ENCODE results near the gene NEGR1.

Gene NEGR1

GRCh38 chr1:72034827-72035226 lies 247.5 kb downstream of the NEGR1 start:
- no peaks in the 10 kb centered on the region for H3K27me3 ChIP-seq (ENCODE audit: insufficient read depth, low read length)
- no peak overlapping the region for H2AFZ ChIP-seq (ENCODE audit: low read depth, low read length)
- H3K4me1 ChIP-seq (ENCODE audit: insufficient read depth, low read length), result no peaks in the 10 kb centered on the region

GRCh38 chr1:72023063-72023930 lies 259.0 kb downstream of the NEGR1 start:
- Histone ChIP-seq H3K36me3 (ENCODE audit: insufficient read depth, low read length) (no peaks in the 10 kb centered on the region), H3K4me1 (ENCODE audit: insufficient read depth, low read length) (no peaks in the 10 kb centered on the region), H3K4me3 (ENCODE audit: low read length) (no peak overlapping the region), H3K9me3 (ENCODE audit: low read length) (no peaks in the 10 kb centered on the region), H3K27me3 (ENCODE audit: insufficient read depth, low read length) (no peaks in the 10 kb centered on the region), H2AFZ (ENCODE audit: low read depth, low read length) (no peak overlapping the region)

More at GRCh38 chr1:72034827-72035226, 247.5 kb downstream of the NEGR1 start:
- H3K9me3 ChIP-seq (ENCODE audit: low read length), result no peaks in the 10 kb centered on the region
- H3K4me3 ChIP-seq (ENCODE audit: low read length), result no peak overlapping the region
- H3K36me3 ChIP-seq (ENCODE audit: insufficient read depth, low read length), result no peaks in the 10 kb centered on the region

- Histone ChIP-seq H3K4me1 (ENCODE audit: insufficient read depth, low read length) (no peaks in the 10 kb centered on the region), H3K9me3 (ENCODE audit: low read length) (no peaks in the 10 kb centered on the region), H3K4me3 (ENCODE audit: low read length) (no peak overlapping the region), H2AFZ (ENCODE audit: low read depth, low read length) (no peak overlapping the region), H3K27me3 (ENCODE audit: insufficient read depth, low read length) (no peaks in the 10 kb centered on the region), H3K36me3 (ENCODE audit: insufficient read depth, low read length) (no peaks in the 10 kb centered on the region)
Observed at GRCh38 chr1:72018562-72018961, 263.8 kb downstream of the NEGR1 start.

GRCh38 chr1:72015006-72015405 lies 267.3 kb downstream of the NEGR1 start:
- H3K36me3 ChIP-seq (ENCODE audit: insufficient read depth, low read length), result no peaks in the 10 kb centered on the region
- H2AFZ ChIP-seq (ENCODE audit: low read depth, low read length), result no peak overlapping the region
- no peaks in the 10 kb centered on the region for H3K9me3 ChIP-seq (ENCODE audit: low read length)
- H3K27me3 ChIP-seq (ENCODE audit: insufficient read depth, low read length), result no peaks in the 10 kb centered on the region
- no peaks in the 10 kb centered on the region for H3K4me1 ChIP-seq (ENCODE audit: insufficient read depth, low read length)
- no peak overlapping the region for H3K4me3 ChIP-seq (ENCODE audit: low read length)

GRCh38 chr1:72013161-72013560 lies 269.2 kb downstream of the NEGR1 start:
- Histone ChIP-seq H3K27me3 (ENCODE audit: insufficient read depth, low read length) (no peaks in the 10 kb centered on the region), H3K4me3 (ENCODE audit: low read length) (no peak overlapping the region), H3K4me1 (ENCODE audit: insufficient read depth, low read length) (no peaks in the 10 kb centered on the region), H2AFZ (ENCODE audit: low read depth, low read length) (no peak overlapping the region), H3K36me3 (ENCODE audit: insufficient read depth, low read length) (no peaks in the 10 kb centered on the region), H3K9me3 (ENCODE audit: low read length) (no peaks in the 10 kb centered on the region)

GRCh38 chr1:72011721-72012120 lies 270.6 kb downstream of the NEGR1 start:
- Histone ChIP-seq H3K4me3 (ENCODE audit: low read length) (no peak overlapping the region), H3K27me3 (ENCODE audit: insufficient read depth, low read length) (no peaks in the 10 kb centered on the region), H3K36me3 (ENCODE audit: insufficient read depth, low read length) (no peaks in the 10 kb centered on the region), H3K4me1 (ENCODE audit: insufficient read depth, low read length) (no peaks in the 10 kb centered on the region), H2AFZ (ENCODE audit: low read depth, low read length) (no peak overlapping the region), H3K9me3 (ENCODE audit: low read length) (no peaks in the 10 kb centered on the region)

GRCh38 chr1:72010094-72010431 lies 272.3 kb downstream of the NEGR1 start:
- Histone ChIP-seq H3K4me3 (ENCODE audit: low read length) (no peak overlapping the region), H3K36me3 (ENCODE audit: insufficient read depth, low read length) (no peaks in the 10 kb centered on the region), H3K9me3 (ENCODE audit: low read length) (no peaks in the 10 kb centered on the region), H3K27me3 (ENCODE audit: insufficient read depth, low read length) (no peaks in the 10 kb centered on the region), H2AFZ (ENCODE audit: low read depth, low read length) (no peak overlapping the region), H3K4me1 (ENCODE audit: insufficient read depth, low read length) (peaks cover 7% of the 10 kb centered on the region)

- no peaks in the 10 kb centered on the region for H3K27me3 ChIP-seq (ENCODE audit: insufficient read depth, low read length)
- H3K4me3 ChIP-seq (ENCODE audit: low read length), result no peak overlapping the region
- no peak overlapping the region for H2AFZ ChIP-seq (ENCODE audit: low read depth, low read length)
- H3K36me3 ChIP-seq (ENCODE audit: insufficient read depth, low read length), result no peaks in the 10 kb centered on the region
- no peaks in the 10 kb centered on the region for H3K9me3 ChIP-seq (ENCODE audit: low read length)
- peaks cover 7% of the 10 kb centered on the region for H3K4me1 ChIP-seq (ENCODE audit: insufficient read depth, low read length)
Observed at GRCh38 chr1:72009173-72010093, 272.9 kb downstream of the NEGR1 start.

GRCh38 chr1:72007312-72007711 lies 275.0 kb downstream of the NEGR1 start:
- H3K9me3 ChIP-seq (ENCODE audit: low read length), result no peaks in the 10 kb centered on the region
- H3K27me3 ChIP-seq (ENCODE audit: insufficient read depth, low read length), result no peaks in the 10 kb centered on the region
- no peak overlapping the region for H3K4me3 ChIP-seq (ENCODE audit: low read length)
- H2AFZ ChIP-seq (ENCODE audit: low read depth, low read length), result no peak overlapping the region
- no peaks in the 10 kb centered on the region for H3K36me3 ChIP-seq (ENCODE audit: insufficient read depth, low read length)
- peaks cover 7% of the 10 kb centered on the region for H3K4me1 ChIP-seq (ENCODE audit: insufficient read depth, low read length)

GRCh38 chr1:72006092-72006491 lies 276.2 kb downstream of the NEGR1 start:
- H2AFZ ChIP-seq (ENCODE audit: low read depth, low read length), result no peak overlapping the region
- no peak overlapping the region for H3K4me3 ChIP-seq (ENCODE audit: low read length)
- peaks cover 7% of the 10 kb centered on the region for H3K4me1 ChIP-seq (ENCODE audit: insufficient read depth, low read length)
- H3K9me3 ChIP-seq (ENCODE audit: low read length), result no peaks in the 10 kb centered on the region
- no peaks in the 10 kb centered on the region for H3K36me3 ChIP-seq (ENCODE audit: insufficient read depth, low read length)
- H3K27me3 ChIP-seq (ENCODE audit: insufficient read depth, low read length), result no peaks in the 10 kb centered on the region

- Histone ChIP-seq H2AFZ (ENCODE audit: low read depth, low read length) (peak overlapping the region; percentile 16), H3K27me3 (ENCODE audit: insufficient read depth, low read length) (no peaks in the 10 kb centered on the region), H3K4me3 (ENCODE audit: low read length) (no peak overlapping the region), H3K4me1 (ENCODE audit: insufficient read depth, low read length) (peaks cover 7% of the 10 kb centered on the region), H3K9me3 (ENCODE audit: low read length) (no peaks in the 10 kb centered on the region), H3K36me3 (ENCODE audit: insufficient read depth, low read length) (no peaks in the 10 kb centered on the region)
Observed at GRCh38 chr1:72003092-72003491, 279.2 kb downstream of the NEGR1 start.

- no peaks in the 10 kb centered on the region for H3K27me3 ChIP-seq (ENCODE audit: insufficient read depth, low read length)
- no peak overlapping the region for H3K4me3 ChIP-seq (ENCODE audit: low read length)
- H3K9me3 ChIP-seq (ENCODE audit: low read length), result no peaks in the 10 kb centered on the region
- H3K36me3 ChIP-seq (ENCODE audit: insufficient read depth, low read length), result no peaks in the 10 kb centered on the region
- H3K4me1 ChIP-seq (ENCODE audit: insufficient read depth, low read length), result peaks cover 1% of the 10 kb centered on the region
- peak overlapping the region; percentile 43 for H2AFZ ChIP-seq (ENCODE audit: low read depth, low read length)
Observed at GRCh38 chr1:72000809-72001208, 281.5 kb downstream of the NEGR1 start.

- Histone ChIP-seq H2AFZ (ENCODE audit: low read depth, low read length) (no peak overlapping the region), H3K36me3 (ENCODE audit: insufficient read depth, low read length) (no peaks in the 10 kb centered on the region)
Observed at GRCh38 chr1:71994646-71995045, 287.7 kb downstream of the NEGR1 start.

More at GRCh38 chr1:71994646-71995045, 287.7 kb downstream of the NEGR1 start:
- Histone ChIP-seq H3K9me3 (ENCODE audit: low read length) (no peaks in the 10 kb centered on the region), H3K4me1 (ENCODE audit: insufficient read depth, low read length) (no peaks in the 10 kb centered on the region), H3K4me3 (ENCODE audit: low read length) (no peak overlapping the region), H3K27me3 (ENCODE audit: insufficient read depth, low read length) (no peaks in the 10 kb centered on the region)
